Measurements from ENCODE around the gene TNFRSF18.

- TF ChIP-seq, protein P1, sequence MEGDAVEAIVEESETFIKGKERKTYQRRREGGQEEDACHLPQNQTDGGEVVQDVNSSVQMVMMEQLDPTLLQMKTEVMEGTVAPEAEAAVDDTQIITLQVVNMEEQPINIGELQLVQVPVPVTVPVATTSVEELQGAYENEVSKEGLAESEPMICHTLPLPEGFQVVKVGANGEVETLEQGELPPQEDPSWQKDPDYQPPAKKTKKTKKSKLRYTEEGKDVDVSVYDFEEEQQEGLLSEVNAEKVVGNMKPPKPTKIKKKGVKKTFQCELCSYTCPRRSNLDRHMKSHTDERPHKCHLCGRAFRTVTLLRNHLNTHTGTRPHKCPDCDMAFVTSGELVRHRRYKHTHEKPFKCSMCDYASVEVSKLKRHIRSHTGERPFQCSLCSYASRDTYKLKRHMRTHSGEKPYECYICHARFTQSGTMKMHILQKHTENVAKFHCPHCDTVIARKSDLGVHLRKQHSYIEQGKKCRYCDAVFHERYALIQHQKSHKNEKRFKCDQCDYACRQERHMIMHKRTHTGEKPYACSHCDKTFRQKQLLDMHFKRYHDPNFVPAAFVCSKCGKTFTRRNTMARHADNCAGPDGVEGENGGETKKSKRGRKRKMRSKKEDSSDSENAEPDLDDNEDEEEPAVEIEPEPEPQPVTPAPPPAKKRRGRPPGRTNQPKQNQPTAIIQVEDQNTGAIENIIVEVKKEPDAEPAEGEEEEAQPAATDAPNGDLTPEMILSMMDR (conservative IDR thresholded peaks at IDR 0.05; ENCODE audit: low read length) = no peak
- no peak for TF ChIP-seq EZH2phosphoT487 (IDR thresholded peaks at IDR 0.05; ENCODE audit: borderline replicate concordance)
Measured at GRCh38 chr1:1176931-1177330, 29.5 kb downstream of the TNFRSF18 start.
